Measurements from ENCODE around the gene NKAIN2.

DNA sequence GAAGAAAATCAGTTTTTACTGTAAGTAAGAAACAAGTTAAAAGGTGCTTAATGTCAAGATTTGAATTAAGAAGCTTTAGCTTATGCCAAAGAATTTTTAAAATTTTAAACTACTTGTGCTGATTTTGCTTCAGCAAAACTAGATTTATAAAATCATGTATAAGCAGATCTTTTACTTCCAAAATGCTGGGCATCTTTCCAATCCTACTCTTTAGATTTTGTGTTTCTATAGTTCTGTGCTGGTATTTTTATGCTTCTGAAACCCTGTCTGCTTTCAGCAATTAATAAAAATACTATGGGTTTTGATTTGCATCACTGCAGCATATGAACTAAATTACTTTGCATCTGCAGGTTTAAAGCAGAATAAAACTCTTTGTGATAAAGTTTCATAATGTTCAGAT, 920.0 kb downstream of the NKAIN2 start:
- TF ChIP-seq, protein P1, sequence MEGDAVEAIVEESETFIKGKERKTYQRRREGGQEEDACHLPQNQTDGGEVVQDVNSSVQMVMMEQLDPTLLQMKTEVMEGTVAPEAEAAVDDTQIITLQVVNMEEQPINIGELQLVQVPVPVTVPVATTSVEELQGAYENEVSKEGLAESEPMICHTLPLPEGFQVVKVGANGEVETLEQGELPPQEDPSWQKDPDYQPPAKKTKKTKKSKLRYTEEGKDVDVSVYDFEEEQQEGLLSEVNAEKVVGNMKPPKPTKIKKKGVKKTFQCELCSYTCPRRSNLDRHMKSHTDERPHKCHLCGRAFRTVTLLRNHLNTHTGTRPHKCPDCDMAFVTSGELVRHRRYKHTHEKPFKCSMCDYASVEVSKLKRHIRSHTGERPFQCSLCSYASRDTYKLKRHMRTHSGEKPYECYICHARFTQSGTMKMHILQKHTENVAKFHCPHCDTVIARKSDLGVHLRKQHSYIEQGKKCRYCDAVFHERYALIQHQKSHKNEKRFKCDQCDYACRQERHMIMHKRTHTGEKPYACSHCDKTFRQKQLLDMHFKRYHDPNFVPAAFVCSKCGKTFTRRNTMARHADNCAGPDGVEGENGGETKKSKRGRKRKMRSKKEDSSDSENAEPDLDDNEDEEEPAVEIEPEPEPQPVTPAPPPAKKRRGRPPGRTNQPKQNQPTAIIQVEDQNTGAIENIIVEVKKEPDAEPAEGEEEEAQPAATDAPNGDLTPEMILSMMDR (IDR thresholded peaks at IDR 0.05), result no peak
- TF ChIP-seq POLR2A (IDR thresholded peaks at IDR 0.05), result no peak

All from thyroid gland (tissue), 4 donors.